GM10266 (cell line): ENCODE results near the gene ARHGAP15.

Experiments used
- DNase-seq: peaks from one replicate; pipeline ENCODE4 v3.0.0; 2012; ENCODE audit errors: extremely low spot score
- CTCF ChIP-seq: IDR thresholded peaks from 2 replicates; pipeline ENCODE4 v1.5.1; 2012; ENCODE audit warnings: mild to moderate bottlenecking, low read depth; ENCODE audit not compliant: control insufficient read depth, insufficient read depth; ENCODE audit errors: missing control alignments

ARHGAP15 gene

DNA sequence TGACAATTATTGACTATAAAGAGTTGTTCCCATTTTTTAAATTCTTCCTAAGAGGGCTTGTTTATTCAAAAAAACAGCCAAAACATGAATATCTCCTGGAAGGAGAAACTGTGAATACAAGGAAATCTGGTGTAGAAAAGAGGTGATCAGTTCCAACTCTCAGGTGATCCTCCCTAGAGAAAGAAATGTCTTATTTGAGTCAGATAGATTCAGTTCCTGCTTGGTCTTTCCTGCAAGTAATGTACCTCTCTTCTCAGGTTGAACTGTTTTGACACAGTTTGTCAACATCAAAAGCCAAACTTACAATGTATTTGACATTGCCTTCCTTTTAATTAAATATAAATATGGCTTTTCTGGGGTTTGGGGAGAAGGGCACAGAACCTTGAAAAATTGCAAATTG lies 567.4 kb downstream of the ARHGAP15 start:
- no peak for DNase-seq
- TF ChIP-seq CTCF, result no peak

DNA sequence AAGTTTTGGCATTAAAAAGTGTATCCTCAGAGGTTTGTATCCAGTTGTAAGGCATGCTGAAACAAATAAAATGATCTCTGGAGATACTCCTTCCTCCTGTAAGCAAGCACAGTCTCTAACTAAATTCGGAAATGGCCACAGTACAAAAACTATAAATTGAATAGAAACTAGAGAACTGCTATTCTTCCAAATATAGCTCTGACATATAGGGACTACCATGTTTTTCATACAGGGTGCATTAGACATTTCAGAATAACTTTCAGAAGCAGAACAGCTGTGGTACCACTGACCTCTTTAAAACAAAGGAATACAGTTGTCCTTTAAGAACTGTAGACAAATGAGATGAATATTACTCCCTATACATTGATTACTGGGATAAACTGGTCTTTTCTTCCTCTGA lies 568.5 kb downstream of the ARHGAP15 start:
- no peak for TF ChIP-seq CTCF
- DNase-seq, result no peak

GRCh38 chr2:143698352-143698751 lies 569.1 kb downstream of the ARHGAP15 start:
- DNase-seq, result no peak
- no peak for TF ChIP-seq CTCF

DNA sequence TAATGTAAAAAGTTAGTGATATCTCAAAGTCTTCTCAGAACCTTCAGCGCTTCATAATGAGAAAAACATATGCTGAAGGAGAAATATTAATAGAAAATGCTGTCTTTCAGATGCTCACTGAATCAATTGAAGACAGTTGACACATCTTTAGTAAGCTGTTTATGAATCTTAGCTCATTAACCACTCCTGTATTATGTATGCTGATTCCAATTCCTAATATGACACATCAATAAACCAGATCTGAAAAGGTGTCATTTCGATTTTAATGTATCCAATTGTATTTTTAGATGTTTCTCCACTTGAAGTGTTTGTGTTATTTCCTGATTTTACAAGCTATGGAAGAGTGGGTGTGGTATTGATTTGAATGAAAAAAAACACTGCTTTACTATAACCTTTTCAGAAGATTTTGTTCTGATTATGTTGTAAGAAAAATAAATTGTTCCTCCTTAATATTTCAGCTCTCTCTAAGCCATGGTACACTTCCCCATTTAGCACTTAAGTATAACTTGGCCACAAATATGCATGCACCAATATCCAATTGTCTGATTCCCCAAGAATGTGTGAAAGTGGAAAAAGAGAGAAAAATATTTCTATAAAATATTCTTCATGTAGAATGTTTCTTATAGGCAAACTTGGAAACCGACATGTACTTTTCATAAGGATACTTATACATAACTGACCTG lies 569.8 kb downstream of the ARHGAP15 start:
- DNase-seq, result no peak
- no peak for TF ChIP-seq CTCF

DNA sequence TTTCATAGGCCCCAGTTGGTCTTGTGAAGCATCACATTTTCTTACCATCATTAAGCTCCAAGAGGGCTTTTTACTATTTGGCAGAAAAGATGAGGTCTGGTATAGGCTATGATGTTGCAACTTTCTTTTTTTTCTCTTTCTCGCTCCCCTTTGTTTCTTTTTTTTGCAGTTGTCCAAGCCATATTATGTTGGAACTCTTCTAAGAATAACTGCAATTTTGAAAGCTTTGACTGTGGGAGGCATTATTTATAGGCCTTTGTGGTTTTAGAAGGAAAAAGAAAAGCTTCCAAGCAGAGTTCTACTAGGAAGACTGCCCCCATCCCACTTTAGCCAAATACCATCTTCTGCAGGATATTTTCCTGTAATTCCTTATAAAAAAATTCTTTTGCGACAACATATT lies 571.6 kb downstream of the ARHGAP15 start:
- DNase-seq, result no peak
- no peak for TF ChIP-seq CTCF

DNA sequence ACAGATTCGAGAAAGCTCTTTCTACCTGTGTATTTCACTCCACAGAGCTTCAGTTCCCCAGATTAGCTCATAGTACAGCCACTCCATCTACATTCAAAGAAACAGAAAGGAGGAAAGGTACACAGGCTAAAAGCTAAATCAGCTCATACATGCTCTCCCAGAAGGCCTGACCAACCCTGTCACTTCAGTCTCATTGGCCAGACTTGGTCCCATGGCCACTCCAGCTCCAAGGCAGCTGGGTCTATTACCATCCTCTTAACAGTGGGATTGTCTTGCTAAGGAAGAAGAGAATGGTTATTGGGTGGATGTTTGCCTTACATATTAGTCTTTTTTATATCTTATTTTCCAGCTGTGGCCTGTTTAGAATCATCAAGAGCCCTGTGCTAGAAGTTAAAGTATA lies 572.6 kb downstream of the ARHGAP15 start:
- no peak for TF ChIP-seq CTCF
- DNase-seq, result no peak

- DNase-seq, result no peak
- TF ChIP-seq CTCF, result no peak
Observed at GRCh38 chr2:143702931-143703330, 573.7 kb downstream of the ARHGAP15 start.
